SKM-1 (cell line): ENCODE data around the gene TMEM178B.
"Not testable (repeated sequence)": the region's sequence is repeated elsewhere in the genome, so short reads cannot be mapped to it uniquely, and the experiment has no call there.

Experiments used
- DNase-seq: peaks from one replicate; lab custom pipeline; 2025; ENCODE audit not compliant: unreplicated experiment; lab: John Stamatoyannopoulos, UW

TMEM178B gene

GRCh38 chr7:141377906-141378305 is 304.0 kb downstream of the TMEM178B start:
- DNase-seq = no peak

GRCh38 chr7:141378405-141378804 is 304.5 kb downstream of the TMEM178B start:
- DNase-seq = no peak

- DNase-seq = no peak
Observed at GRCh38 chr7:141381794-141382427, 308.0 kb downstream of the TMEM178B start.

- not testable (repeated sequence) for DNase-seq
Observed at GRCh38 chr7:141383356-141383755, 309.5 kb downstream of the TMEM178B start.

GRCh38 chr7:141386881-141387280 is 313.0 kb downstream of the TMEM178B start:
- no peak for DNase-seq

- DNase-seq = no peak
Observed at GRCh38 chr7:141387521-141388217, 313.8 kb downstream of the TMEM178B start.

- DNase-seq = no peak
Observed at GRCh38 chr7:141389140-141389796, 315.4 kb downstream of the TMEM178B start.

GRCh38 chr7:141390339-141390738 is 316.5 kb downstream of the TMEM178B start:
- no peak for DNase-seq

GRCh38 chr7:141393056-141393455 is 319.2 kb downstream of the TMEM178B start:
- DNase-seq = no peak

GRCh38 chr7:141397236-141398163 is 323.6 kb downstream of the TMEM178B start:
- no peak for DNase-seq

GRCh38 chr7:141400356-141400755 is 326.5 kb downstream of the TMEM178B start:
- no peak for DNase-seq

- no peak for DNase-seq
Observed at GRCh38 chr7:141402277-141402996, 328.6 kb downstream of the TMEM178B start.

GRCh38 chr7:141403846-141404245 is 330.0 kb downstream of the TMEM178B start:
- DNase-seq = not testable (repeated sequence)

GRCh38 chr7:141406347-141406746 is 332.5 kb downstream of the TMEM178B start:
- DNase-seq = no peak

GRCh38 chr7:141407893-141408292 is 334.0 kb downstream of the TMEM178B start:
- DNase-seq = no peak

- DNase-seq = no peak
Observed at GRCh38 chr7:141408440-141408839, 334.6 kb downstream of the TMEM178B start.

GRCh38 chr7:141409219-141409618 is 335.4 kb downstream of the TMEM178B start:
- no peak for DNase-seq

GRCh38 chr7:141409801-141410329 is 336.0 kb downstream of the TMEM178B start:
- no peak for DNase-seq

GRCh38 chr7:141410353-141411000 is 336.6 kb downstream of the TMEM178B start:
- no peak for DNase-seq

- DNase-seq = no peak
Observed at GRCh38 chr7:141411133-141411532, 337.3 kb downstream of the TMEM178B start.
